GM12872 (cell line): Measurements from ENCODE around the gene ADAMTSL2.

Experiments used
- TF ChIP-seq, protein P1 (sequence below): IDR thresholded peaks from 3 replicates; pipeline ENCODE4 v1.5.1; 2011; ENCODE audit warnings: low read depth, mild to moderate bottlenecking, low read length, moderate library complexity; ENCODE audit not compliant: insufficient read depth

The ADAMTSL2 gene

DNA sequence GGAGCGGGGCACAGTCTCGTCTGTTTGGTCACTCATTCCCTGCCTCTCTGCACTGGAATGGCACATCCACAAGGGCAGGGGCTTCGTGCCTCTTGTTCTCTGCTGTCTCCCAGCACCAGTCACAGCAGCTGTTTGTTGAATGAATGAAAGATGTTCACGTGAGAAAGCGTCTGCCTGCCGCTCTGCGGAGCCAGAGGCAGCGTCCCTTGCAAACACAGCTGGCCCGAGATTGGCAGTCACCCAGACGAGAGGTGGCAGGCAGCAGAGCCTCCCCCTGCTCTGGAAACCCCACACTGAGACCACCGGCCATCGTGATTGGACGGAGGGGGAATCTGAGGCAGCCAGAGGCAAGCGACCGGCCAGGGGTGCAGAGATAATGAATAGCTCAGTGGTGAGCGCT lies 80.7 kb downstream of the ADAMTSL2 start:
- TF ChIP-seq, protein P1, sequence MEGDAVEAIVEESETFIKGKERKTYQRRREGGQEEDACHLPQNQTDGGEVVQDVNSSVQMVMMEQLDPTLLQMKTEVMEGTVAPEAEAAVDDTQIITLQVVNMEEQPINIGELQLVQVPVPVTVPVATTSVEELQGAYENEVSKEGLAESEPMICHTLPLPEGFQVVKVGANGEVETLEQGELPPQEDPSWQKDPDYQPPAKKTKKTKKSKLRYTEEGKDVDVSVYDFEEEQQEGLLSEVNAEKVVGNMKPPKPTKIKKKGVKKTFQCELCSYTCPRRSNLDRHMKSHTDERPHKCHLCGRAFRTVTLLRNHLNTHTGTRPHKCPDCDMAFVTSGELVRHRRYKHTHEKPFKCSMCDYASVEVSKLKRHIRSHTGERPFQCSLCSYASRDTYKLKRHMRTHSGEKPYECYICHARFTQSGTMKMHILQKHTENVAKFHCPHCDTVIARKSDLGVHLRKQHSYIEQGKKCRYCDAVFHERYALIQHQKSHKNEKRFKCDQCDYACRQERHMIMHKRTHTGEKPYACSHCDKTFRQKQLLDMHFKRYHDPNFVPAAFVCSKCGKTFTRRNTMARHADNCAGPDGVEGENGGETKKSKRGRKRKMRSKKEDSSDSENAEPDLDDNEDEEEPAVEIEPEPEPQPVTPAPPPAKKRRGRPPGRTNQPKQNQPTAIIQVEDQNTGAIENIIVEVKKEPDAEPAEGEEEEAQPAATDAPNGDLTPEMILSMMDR = no peak

DNA sequence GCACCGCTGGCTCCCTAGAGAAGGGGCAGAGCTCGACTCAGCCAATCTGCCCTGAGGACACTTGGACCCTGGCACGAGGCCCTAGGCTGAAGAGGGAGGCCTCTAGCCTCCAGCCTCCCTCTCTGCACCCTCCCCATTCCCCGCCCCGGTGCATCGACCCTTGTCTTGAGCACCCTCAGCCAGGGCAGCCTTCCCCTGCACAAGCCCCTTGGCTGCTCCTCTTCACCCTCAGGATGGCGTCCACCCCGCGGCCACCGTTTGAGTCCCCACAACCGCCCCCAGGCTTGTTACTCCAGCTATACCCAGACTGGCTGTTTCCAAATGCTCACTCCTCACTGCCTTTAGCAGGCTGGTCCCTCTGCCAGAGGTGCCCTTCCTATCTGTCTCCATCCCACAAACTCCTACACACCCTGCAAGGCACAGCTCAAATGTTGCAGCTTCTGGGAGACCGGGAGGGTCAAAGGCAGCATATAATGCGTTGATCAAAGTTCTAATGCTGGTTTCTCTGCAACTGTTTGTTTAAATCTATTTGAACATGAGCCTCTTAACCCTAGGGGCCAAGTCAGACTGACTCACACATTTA lies 81.2 kb downstream of the ADAMTSL2 start:
- TF ChIP-seq, protein P1 = no peak

DNA sequence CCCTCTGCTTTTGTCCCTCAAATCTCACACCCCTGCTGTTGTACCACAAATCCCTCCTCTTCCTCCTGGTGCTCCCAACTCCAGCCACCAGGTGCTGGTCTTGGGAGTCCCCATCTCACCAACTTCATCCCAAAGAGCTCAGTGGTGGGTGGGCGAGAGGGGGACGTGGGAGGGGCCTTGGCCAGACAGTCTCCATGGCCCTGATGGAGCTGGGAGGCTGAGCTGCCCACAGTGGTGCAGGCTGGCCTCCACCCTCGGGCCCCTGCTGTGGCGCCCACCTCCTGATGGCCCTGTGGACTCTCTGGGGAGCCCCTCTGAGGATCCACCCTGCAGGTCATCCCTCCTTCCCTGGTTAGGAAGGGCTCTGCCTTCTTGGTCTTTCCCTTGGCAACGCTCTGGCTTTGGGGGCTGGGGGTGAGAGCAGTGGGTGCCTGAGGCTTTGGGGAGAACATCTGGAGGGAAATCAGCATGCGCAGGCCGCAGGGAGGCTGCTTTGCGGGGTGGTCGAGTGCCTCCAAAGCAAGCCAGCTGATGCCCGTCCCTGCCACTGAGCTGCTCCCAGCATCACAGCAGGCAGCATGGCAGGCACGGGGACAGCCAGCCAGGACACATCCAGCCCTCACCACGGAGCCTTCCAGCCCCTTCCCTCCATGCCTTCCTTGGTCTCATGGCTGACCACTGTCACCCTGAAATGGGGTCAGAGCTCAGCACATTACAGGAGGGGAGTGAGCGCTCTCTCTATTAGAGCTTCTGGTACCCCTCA lies 82.3 kb downstream of the ADAMTSL2 start:
- TF ChIP-seq, protein P1 = no peak

DNA sequence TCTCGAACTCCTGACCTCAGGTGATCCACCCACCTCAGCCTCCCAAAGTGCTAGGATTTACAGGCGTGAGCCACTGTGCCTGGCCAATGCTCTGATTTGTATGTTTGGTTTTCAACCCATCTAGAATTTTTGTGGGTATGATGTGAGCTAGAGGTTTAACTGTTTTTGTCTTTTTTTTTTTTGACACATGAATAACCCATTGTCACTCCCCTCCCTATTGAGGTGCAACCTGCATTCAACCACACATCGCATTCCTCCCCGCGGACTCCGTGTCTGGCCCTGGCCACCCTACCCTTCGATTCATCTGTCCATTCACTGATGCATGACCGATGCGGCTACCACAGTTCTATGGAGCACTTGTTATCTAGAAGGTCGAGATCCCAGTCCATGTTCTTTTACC lies 84.2 kb downstream of the ADAMTSL2 start:
- TF ChIP-seq, protein P1 = no peak

DNA sequence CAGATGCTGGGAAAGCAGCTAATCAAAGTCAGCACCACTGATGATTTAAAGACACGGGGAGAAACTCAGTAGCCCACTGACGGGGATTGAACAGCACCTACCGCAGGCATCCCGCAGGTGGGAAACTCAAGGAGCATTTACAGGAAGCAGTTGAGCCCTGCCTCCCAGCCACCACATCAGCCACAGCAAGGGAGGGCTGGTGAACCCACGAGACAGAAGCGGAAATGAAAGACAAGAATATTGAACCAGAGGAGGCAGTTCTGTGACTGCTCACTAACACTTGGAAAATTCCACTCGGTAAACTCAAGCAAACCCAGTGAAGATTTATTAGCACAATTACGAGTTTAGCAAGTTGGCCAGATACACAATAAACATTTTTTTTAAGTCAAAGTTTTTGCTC lies 85.3 kb downstream of the ADAMTSL2 start:
- TF ChIP-seq, protein P1 = no peak

GRCh38 chr9:133621725-133622267 lies 87.3 kb downstream of the ADAMTSL2 start:
- TF ChIP-seq, protein P1 = no peak

DNA sequence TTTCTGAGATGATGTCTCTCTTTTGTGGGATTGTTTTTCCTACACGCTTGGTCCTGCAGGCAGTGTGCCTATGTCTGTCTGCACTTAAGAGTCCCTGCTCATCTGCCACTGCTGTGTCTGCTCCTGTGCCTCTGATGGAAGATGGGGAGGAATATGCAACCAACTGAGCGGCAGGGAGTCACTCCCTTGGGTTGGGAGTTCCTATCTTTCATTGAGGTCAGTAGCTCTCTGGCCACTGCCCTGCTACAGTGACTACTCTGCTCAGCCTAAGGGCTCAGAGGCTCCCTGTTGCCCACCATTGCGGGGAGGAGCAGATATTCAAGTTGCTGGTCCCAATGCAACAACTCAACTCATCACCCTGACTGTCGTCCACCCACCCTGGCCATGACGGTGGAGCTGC lies 88.1 kb downstream of the ADAMTSL2 start:
- TF ChIP-seq, protein P1 = no peak
